HG02852 (cell line): ENCODE data around the gene GPR78.

Experiments used
- ATAC-seq: cut with Tn5 transposase; IDR thresholded peaks from one replicate; pipeline ENCODE4 v1.9.1; 2021; ENCODE audit warnings: mild to moderate bottlenecking, moderate library complexity; ENCODE audit not compliant: unreplicated experiment

The GPR78 gene

DNA sequence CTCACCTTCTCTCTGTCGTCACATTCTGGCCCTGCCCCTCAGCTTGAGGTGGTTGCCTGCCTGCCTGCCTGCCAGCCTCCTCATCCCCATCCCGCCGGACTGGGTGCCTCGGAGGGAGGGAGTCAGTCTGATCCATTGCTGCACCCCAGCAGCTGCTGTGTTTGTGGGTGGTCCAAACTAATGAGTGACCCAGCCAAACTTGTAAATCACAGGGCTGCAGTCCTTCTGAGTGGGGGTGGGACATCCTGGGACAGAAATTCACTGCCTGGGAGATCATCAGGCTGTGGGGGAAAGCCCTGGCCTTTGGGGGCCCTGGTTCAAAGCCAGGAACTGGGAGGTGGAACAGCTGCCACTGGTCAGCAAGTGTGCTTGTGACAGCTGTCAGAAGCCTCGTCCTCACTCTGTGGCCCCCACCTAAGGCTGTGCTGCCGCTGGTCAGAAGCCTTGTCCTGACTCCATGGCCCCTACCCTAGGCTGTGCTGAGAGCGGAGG lies 5.6 kb downstream of the GPR78 start:
- no peak for ATAC-seq

DNA sequence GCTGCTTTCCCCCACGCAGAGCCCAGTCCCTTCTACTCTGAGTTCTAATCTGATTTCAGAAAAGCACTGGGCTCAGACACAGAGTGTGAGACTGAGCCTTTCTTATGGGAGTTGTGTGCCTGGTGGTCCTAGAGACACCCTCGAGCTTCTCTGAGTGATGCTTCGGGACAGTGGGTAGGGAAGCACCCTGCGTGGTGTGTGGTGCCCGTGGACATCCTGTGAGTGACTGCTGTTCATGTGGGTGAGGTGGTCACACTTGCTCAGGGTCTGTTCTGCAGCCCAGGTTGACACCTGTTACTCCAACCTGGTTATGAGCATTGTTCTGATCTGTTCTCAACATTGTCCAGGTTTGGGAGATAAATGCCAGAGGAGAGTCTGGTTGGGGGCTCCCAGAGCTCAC lies 6.1 kb downstream of the GPR78 start:
- no peak for ATAC-seq

DNA sequence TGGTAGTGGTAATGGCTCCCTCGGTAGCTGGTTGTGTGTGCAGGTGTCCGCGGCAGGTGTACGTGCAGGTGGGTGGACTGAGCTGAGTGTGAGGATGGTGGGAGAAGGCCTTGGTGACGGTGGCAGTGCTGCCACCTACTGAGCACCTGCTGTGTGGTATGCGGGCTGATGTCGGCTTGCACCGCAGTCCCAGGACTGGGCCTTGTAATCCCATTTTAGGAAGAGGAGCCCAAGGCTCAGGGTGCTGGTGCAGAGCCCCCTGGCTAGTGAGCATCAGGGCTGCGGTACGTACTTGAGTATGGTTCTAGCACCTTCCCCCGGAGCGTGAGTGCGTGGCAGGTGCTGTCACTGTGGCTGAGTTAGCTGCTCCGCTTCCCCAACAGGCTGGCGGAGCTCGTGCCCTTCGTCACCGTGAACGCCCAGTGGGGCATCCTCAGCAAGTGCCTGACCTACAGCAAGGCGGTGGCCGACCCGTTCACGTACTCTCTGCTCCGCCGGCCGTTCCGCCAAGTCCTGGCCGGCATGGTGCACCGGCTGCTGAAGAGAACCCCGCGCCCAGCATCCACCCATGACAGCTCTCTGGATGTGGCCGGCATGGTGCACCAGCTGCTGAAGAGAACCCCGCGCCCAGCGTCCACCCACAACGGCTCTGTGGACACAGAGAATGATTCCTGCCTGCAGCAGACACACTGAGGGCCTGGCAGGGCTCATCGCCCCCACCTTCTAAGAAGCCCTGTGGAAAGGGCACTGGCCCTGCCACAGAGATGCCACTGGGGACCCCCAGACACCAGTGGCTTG lies 6.7 kb downstream of the GPR78 start:
- no peak for ATAC-seq

DNA sequence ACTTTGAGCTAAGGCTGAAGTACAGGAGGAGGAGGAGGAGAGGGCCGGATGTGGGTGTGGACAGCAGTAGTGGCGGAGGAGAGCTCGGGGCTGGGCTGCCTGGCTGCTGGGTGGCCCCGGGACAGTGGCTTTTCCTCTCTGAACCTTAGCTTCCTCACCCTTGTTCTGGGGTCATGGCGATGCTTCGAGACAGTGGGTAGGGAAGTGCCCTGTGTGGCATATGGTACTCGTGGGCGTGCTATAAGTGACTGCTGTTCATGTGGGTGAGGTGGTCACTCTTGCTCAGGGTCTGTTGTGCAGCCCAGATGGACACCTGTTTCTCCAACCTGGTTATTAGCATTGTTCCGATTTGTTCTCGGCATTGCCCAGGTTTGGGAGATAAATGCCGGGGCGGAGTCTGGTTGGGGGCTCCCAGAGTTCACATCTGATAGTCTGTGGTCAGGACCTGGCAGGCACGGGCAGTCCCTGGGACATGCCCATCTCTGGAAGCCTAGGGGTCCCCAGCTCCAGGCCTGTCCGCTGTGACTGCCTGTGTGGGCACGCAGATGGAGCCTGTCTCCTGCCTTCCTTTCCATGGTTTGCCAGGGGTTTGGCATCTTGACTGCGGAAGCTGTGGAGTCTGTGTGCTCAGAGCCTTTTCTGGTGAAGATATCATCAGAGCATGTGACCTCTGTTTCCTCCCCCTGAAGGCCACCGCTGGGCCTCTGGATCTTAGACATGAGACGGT lies 7.4 kb downstream of the GPR78 start:
- ATAC-seq = no peak

DNA sequence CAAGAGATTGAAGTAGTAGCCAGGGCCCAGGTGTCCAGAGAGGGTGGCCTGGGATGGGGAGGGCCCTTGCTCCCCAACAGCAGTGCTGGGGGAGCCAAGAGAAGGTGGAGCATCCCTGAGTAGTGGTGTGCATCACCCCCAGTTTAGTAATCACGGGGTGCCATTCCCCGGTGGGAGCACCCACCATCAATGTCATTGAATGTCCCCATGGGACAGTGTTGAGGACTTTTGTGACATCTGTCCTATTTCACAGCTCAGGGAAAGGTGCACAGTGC lies 7.9 kb downstream of the GPR78 start:
- no peak for ATAC-seq

DNA sequence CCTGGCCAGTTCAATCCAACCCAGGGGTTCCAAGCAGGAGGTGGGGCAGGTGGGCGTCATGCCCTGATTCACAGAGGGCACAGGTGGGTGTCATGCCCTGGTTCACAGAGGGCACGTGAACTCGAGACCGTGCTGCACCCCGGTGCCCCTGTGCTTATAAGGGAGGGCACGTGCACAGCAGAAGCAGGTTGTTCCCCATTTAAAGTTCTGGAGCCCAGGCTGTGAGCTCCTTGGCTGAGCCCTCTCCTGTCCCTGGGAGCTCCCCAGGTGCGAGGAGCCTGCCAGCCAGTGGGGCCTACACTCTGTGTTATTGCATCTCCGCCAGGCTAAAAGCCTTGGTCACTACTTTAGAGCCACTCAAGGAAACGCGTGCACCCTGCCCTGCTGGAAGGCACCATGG lies 9.1 kb downstream of the GPR78 start:
- ATAC-seq = no peak

DNA sequence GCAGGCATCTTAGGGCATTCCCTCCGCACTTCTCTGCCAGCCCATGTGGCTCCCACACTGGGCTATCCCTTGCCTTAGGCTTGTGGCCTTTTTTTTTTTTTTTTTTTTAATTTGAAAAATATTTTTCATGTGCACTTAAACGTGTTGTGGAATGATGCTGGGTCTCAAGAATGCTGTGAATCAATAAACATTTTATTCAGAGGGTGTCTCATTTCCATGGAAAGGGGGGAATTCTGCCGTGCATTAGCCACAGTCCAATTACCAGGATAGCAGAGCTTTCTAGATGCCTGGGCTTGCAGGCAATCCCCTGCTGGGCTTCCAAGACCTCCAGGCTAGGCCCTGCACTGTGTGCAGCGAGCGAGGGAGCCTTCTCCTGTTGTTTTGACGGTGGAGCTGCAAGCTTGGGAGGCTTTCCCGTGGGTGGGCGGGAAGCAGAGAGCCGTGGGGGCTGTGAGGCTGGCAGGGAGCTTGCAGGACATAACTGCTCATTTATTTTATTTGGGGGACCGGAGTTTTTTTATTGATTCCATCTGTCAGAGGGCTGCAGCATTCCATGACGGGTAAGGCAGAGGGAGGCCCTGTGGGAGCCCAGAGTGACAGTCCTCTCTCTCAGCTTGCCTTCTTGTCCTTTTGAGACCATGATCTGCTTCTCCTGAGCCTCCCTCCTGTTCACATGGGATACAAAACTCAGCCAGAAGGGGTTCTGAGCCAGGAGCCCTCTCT lies 9.8 kb downstream of the GPR78 start:
- ATAC-seq = no peak

DNA sequence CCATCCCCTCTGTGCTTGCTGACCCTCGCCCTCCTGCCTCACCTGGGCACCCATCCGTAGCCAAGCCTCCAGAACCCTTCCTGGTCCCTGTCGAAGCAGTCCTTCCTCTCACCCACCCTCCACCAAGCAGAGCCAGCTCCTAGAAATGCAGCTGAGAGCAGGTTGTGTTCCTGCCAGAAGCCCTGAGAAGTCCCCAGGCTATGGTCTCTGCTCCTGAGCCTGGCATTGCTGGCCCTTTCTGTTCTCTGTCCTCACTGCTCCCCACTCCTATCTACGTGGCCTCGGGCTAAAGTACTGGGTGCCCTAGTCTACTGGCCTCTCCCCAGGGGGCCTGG lies 10.3 kb downstream of the GPR78 start:
- no peak for ATAC-seq

DNA sequence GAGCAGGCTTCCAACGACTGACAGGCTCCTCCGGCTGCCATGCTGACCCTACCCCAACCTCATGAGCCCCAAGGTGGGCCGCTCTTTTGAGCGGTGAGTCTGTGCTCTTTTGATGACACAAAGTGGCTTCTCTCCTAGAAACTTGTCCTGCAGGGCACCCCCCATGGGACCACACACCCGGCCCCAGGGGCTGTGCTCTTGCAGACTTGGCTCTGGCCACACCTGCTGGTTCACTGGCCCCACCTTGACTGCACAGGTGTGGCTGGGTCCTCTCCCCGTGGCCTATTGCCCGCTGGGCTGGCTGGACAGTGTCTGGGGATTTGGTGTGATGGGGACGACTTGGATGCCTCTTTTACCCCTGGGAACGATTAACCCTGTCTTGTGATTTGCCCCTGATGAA lies 10.9 kb downstream of the GPR78 start:
- ATAC-seq = no peak

DNA sequence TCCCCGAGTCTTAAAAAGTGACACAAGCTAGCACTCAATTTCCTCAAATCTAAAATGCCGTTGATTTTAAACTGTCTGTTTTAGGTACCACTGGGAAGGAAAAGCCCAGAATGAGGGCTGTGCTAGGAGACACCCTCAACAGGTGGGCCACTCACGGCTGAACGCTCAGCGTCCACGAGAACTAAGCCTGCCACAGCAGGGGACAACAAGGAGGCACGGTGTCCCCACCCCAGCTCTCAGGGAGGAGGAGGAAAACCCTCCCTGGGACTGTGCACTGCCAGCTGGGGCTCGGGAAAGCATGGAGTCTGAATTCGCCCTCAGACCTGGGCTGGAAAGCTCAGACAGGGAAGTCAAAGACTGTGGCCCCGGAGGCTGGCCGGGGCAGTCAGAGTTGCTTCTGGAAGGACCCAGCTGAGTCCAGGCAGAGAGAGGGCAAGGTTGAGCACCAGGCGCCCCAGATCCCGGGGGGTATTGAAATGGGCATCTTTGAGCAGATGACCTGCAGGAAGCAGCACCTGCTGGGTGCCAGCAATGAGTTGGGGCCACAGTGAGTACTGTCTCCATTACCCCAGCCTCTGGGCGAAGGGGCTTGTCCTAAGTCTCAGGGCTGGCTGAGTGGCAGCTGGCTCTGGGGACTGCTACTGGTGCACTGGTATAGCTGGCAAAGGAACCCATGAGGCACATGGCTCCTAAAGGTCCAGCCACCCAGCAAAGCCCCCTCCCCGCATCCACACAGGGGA lies 11.6 kb downstream of the GPR78 start:
- ATAC-seq = no peak

DNA sequence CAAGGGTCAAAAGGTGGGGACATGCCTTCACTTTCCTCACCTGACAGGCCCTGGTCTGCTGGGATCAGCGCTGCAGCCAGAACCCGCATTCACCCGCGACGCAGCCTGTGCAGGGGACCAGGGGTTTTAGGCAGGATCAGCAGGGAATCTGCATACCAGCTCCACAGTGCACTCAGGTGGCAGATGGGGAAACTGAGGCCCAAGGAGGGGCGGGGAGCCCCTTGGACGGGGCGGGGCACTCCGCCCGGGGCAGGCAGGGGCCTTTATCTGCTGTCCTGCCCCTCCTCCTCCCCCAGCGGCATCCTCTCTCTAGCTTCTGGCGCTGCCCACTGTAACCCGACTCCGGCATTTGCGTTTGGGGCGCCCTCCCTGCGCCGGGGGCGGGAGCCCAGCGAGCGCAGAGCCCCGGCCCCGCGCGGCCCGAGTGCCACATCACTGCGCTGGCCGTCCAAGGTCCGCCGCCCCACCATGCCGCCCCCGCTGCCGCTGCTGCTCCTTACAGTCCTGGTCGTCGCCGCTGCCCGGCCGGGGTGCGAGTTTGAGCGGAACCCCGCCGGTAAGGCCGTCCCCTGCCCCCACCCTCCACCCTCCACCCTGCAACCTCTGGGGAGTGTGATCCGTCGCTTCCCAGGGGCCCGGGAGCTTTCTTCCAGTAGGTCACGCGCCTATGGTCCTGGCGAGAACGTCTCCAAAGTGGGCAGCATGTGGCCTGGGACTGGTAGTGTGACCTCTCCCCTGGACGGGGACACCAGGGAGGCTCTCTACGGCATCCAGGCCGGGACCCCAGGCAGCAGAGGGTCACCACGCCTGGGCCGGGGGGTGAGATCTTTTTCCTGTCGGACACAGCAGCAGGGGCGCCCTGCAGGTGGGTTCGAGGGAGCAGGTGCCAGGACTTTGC lies 12.4 kb downstream of the GPR78 start, which contains the start of gene CPZ:
Gene CPZ (plus strand): TSS at position 400 of the 898 bp plus-strand sequence. CDS start 69 bp downstream, at position 469.
- ATAC-seq = no peak

DNA sequence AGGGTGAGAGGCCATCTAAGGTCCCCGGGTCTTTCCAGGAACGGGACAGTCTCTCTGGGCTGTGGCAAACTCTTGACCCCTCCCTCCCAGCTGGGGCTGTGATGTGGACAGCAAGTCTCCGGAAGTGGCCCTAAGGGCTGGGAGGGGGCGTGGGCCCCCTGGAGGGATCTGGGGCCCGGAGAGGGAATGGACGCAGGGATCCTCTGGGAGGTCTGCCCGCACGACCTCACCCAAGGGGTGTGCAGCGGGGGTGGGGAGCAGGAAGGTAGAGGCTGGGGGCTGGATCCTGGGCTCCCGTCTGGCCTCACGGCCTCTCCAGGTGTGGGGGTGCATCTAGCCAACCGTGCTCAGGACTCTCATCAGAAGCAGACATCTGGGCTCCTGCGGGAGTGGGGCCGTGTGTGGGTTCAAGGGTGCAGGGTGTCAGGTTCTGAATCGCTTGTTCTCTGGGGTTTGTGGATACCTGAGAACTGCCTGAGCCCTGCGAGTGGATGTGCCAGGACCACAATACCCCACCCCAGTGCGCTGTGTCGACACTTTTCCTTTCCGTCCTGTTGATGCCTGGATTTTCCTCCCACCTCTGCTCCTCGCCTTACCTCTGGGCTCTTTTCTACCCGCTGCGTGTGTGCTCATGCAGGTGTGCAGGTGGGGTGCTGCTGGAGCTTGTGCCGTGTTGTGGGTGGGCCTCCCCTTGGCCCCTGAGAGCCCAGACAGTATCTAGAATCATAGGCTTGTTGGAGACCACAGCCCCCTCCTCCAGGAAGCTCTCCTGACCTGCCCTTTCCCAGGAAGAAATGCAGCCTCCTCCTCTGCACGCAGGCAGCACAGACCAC lies 13.3 kb downstream of the GPR78 start:
- ATAC-seq = no peak

DNA sequence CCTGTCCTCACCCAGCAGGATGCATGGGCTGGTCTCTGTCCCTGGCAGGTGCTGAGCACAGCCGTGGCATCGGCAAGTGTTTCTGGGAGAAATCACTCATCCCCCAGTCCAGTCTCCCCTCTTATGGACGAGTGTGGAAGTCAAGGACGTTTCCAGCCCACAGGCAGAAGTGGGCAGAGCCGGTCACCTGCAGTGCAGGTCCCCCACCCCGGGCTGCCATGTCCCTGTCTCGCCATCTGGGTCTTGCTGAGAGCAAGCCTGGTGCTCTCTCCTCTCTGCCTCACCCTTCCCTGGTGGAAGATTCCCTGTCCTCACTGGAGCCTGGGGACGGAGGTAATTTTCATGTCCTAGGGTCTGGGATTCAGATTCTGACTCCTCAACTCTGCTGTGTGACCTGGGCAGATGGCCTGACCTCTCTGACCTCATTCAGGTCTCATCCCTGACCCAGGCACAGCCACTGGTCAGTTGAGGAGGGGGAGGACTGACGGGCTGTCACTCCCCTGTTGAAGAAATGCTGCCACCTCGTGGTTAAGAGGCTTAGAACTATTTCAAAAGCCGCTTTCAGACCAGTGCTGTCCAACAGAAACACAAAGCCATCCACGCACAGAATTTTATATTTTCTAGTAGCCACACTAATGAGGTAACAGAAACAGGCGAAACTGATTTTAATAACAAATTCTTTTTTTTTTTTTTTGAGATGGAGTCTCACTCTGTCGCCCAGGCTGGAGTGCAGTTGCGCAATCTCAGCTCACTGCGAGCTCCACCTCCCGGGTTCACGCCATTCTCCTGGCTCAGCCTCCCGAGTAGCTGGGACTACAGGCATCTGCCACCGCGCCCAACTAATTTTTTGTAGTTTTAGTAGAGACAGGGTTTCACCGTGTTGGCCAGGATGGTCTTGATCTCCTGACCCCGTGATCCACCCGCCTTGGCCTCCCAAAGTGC lies 14.2 kb downstream of the GPR78 start:
- ATAC-seq = no peak

DNA sequence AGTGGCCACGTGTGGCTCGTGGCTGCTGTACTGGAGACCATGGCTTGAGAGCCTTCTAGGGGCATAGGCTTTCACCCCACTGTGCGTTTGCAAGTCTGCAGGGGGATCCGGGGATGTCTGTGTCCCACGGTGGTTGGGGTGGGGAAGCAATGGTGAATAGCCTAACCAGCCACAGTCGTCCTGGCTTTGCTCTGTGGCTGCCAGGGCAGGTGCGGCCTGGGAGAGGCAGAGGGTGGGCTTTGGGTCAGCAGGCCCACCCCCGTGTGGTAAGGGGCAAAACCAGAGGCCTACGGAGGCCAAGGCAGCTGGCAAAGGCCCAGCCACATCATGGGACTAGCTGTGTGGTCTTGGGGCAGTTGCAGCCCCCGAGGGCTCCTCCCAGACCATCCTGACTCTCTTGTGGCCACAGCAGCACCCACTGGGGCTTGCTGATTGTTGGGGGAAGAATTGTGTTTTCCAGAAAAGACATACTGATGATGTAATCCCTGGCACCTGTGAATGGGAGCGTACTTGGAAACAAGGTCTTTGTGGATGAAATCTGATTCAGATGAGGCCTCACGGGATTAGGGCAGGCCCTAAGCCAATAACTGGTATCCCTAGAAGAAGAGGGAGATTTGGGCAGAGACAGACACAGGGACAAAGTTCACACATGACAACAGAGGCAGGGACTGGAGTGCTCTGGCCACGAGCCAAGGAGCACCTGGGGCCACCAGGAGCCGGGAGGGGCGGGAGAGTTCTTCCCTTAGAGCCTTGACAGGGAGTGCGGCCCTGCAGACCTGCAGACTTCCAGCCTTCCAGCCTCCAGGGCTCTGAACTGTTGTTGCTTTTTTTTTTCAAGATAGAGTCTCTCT lies 15.3 kb downstream of the GPR78 start:
- no peak for ATAC-seq

DNA sequence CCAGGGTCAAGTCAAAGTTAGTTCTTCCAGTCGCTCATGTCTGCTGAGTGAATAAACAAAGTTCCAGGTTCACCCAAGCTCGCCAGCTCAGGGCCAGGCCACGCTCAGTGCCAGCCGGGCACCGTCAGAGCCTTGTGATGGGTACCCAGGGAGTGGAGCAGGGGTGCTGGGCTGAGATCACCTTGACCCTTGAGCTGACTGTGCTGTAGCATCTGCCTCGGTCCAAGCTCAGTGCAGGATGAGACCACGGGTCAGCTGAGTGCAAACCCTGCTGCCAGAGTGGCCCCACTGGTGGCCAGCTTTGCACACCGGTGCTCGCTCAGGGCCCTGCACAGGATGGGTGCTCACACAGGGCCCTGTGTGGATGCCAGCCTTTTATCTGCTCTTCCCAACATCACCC lies 16.7 kb downstream of the GPR78 start:
- ATAC-seq = no peak

DNA sequence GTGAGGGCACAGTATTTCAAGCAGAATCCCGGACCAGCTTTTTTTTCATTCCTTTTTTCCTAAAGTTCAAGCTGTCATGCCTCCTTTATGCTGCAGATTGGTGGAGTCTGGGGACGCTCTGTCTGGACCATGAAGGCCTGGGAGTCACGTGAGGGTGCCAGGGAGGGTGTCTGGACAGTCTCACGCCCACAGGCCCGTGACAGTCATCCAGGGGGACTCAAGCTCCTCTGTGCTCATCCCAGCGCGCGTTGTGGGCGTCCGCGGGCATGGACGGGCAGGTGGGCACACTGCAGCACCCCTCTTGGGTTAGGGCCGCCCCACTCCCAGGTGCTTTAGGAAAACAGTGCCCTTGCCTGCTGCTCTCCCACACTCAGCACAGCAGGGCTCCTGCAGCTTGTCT lies 17.1 kb downstream of the GPR78 start:
- ATAC-seq = no peak

DNA sequence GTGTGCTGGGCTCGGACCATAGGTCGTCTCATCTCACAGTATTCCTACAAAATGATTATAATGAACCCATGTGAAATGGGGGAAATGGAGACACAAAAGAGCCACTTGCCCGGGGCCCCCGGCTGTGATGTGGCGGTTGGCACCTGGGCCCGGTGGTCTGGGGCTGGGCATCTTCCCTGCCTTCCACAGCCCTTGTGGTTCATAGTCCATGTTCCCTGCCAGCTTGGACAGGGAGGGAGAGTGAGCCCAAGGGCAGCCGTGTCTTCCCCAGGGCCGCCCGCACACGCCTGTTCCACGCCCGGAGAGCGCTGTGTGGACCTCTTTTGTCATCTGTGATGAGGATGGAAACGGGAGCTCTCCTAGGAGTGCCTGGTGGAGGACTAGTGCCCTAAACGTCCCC lies 17.6 kb downstream of the GPR78 start:
- ATAC-seq = no peak
